Measurements from ENCODE around the gene SMC4.
"Not testable (repeated sequence)": the region's sequence is repeated elsewhere in the genome, so short reads cannot be mapped to it uniquely, and the experiment has no call there.

SMC4 gene

DNA sequence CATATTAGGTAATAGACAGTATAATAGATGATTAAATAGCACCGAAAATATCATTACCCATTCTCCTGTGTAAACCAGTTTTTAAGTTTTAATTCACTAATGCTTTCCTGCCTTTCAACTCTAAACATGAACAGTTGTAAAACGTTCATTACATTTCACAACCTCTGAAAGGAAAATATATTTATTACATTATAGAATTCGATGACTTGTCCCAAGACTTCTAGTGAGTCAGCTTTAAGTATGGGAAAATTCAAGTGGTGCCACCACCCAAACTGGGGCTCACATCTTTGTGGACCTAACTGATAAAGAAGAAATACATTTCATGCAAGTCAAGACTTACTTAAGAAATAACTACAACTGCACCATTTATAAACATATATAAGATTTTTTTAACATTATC is 48.1 kb downstream of the SMC4 start:
- DNase-seq, result no peak

- peak; percentile 60 for DNase-seq
Observed at GRCh38 chr3:160448845-160449635, 49.6 kb downstream of the SMC4 start.

- DNase-seq, result peak; percentile 94
Observed at GRCh38 chr3:160449636-160450598, 50.5 kb downstream of the SMC4 start, which contains the start of gene TRIM59. TRIM59 (minus strand) TSS chr3:160449786; CDS start chr3:160439183, 10,603 bp downstream.

- no peak for DNase-seq
Observed at GRCh38 chr3:160450846-160451245, 51.4 kb downstream of the SMC4 start.

DNA sequence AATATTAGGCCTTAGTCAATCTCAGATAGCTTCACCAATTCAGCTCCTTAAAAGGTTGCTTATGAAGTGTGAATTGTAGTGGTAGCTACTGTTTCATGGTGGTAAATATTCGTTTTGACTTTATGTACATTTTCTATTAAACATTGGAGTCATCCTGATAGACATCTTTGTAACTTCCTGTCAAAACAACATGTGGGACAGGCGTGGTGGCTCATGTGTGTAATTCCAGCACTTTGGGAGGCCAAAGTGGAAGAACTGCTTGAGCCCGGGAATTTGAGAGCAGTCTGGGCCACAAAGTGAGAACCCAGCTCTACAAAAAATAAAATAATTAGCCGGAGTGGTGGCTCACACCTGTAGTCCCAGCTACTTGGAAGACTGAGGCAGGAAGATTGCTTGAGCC is 52.2 kb downstream of the SMC4 start:
- no peak for DNase-seq

DNA sequence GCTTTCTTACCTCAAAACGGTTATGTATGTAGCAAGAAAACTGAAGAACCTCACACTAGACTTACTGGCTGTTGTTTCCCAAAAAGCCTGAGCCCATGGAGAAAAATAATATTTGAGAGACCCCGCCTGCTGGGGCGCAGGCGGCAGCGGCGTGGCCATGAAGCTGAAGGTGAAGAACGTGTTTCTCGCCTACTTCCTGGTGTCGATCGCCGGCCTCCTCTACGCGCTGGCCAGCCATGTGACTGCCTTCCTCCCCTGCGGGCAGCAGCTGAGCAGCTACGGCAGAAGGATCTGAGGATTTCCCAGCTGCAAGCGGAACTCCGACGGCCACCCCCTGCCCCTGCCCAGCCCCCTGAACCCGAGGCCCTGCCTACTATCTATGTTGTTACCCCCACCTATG is 52.8 kb downstream of the SMC4 start:
- DNase-seq, result not testable (repeated sequence)

DNA sequence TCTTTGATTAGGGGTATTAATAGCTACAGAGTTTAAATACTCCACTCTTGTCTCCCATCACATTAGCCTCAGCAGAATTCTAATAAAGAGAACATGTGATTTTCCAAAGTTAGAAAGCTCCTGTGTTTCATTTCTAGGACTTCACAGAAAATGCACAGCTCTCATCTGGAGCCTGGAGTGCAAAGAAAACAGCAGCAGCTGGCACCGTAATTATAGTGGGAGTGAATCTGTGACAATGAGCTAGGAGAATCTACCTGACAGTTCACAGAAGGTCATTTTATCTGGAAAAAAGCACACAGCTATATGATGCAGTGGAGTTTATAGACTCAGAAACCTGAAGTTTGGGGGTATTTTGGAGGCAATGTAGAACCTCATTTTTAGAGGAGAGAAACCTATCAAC is 55.5 kb downstream of the SMC4 start:
- DNase-seq, result no peak

- DNase-seq, result no peak
Observed at GRCh38 chr3:160455846-160456245, 56.4 kb downstream of the SMC4 start.

DNA sequence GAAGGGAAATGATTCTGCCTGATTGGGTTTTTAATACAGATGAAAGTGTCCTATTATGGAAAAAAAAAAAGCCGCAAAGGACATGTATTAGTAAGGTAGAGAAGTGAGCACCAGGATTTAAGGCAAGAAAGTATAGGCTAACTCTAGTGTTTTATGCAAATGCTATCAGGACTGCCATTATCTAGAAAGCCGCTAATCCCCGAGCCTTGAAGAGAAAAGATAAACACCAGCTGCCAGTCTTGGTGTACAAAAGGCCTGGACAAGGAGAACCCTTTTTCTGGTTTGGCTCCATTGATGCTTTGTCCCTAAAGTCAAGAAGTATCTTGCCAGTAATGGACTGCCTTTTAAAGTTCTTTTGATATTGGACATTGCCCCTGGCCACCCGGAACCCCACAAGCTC is 58.7 kb downstream of the SMC4 start:
- no peak for DNase-seq

GRCh38 chr3:160459450-160459970 is 60.1 kb downstream of the SMC4 start:
- no peak for DNase-seq

DNA sequence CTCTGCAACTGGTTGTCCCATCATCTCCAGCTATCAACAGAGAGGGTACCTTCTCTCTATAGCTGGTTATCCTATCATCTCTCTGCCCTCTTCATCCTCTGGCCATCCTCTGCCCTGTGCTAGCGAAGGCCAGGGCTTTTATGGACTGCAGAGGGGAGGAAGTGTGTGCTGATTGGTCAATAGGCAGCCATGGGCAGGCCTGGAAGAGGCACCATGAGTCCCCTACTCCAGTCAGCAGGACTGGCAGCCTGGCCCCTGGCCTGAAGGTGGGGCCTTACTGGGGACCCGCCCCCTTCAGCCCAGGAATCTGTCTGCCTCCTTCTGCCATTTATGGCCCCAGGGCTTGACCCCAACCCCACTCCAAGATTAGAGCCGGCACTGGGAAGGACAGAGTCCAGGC is 60.6 kb downstream of the SMC4 start:
- DNase-seq, result no peak

GRCh38 chr3:160464321-160464720 is 64.9 kb downstream of the SMC4 start:
- no peak for DNase-seq

GRCh38 chr3:160464971-160465370 is 65.5 kb downstream of the SMC4 start:
- no peak for DNase-seq

GRCh38 chr3:160470181-160470580 is 70.7 kb downstream of the SMC4 start:
- no peak for DNase-seq

DNA sequence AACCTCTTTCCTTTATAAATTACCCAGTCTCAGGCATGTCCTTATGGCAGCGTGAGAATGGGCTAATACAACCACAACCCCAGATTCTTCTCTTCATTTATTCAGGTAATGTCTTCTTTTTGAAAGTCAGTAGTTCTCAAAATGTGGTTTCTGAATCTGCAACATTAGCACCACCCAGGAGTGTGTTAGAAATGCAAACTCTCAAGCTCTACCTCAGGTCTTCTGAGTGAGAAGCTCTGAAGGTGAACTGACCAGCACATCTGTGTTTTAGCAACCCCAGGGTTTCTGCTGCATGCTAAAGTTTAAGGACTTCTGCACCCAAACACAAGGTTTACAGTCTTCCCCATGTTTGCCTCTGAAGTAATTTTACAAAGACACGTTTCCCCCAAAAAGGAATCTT is 72.4 kb downstream of the SMC4 start:
- no peak for DNase-seq

DNA sequence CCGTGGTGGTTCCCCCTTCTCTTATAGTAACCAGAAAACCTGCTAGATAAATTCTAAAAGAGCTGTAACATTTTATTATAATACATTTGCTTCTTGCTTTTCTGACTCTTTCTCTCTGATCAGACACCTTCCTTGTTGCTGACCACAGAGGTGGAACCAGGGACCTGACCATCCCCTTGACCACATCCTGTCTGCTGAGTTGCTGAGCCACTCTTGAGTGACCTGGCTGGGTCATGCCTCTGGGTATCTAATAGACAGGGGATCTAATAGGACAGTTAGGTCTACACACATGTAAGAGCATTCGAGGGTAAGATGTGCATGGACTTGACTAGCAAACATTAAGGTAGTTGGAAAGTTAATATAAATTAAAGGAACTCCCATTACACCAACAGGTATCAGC is 72.9 kb downstream of the SMC4 start:
- no peak for DNase-seq

DNA sequence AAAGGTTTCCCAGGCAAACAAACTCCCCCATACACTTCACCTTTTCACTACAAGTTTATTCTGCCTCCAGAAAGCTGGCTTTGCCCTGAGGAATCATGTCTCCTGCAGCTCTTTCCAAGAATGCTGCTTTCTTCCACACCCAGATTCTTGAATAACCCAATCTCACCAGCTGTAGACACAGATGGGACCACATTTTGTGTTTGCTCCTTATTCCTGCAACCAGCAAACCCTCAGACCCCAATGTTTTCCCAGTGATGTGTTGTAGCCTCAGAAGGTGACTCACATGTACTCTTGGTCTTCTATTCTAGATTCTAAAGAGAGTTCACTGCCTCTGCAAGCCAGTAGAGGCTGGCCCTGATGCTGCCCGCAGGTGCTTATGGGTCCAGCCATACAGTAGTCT is 73.8 kb downstream of the SMC4 start:
- DNase-seq, result no peak

GRCh38 chr3:160473978-160474377 is 74.5 kb downstream of the SMC4 start:
- no peak for DNase-seq

DNA sequence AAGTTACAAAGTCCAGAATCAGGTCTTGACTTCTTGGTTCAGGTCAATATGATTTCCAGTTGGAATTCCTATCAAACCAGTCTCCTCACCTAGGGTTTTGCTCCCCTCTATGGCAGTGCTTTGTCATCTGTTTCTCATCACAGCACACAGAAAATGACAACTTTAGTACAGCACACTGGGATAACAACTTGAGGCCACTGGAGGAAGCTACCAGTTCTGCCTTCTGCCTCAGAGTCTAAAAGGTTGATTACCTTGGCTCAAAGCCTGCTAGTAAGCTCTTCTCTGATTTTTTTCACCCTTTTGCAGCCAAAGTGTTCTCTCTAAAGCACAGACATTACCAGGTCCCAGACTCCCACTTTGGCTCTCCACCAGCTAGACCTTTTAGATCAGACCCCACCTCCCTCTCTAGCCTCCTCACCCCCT is 75.0 kb downstream of the SMC4 start:
- DNase-seq, result no peak

DNA sequence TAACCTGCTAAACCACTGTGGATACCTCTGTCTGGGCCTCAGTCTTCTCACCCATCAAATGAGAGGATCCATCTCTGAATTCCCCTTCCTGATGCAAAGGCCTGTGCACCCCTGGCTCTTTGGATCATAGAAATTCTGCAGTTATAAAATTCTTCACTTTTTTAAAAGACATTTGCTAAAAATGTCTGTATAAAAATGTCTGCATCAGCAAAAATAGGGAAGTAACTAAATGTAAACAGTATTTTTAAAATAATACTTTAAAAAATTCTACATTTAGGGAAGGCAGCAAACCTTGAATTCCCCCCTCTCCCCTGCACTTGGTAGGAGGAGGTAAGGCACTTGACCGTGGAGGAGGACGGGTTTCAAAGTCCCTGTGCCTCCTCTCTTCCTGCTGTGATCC is 75.7 kb downstream of the SMC4 start:
- no peak for DNase-seq

DNA sequence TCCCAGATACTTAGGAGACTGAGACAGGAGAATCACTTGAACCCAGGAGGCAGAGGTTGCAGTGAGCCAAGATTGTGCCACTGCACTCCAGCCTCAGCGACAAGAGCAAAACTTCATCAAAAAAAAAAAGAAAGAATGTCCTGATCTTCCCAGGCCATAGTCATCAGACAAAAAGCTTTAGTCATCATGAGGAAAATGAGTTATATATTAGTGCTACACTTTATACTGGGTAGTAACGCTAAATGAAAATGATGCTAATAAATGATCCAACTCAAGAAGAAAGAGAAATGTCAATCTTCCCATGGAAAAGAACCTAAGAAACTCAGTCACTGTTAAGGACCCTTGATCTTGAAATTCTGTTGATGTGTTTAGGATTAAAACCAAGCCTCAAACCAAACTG is 76.4 kb downstream of the SMC4 start:
- no peak for DNase-seq

DNA sequence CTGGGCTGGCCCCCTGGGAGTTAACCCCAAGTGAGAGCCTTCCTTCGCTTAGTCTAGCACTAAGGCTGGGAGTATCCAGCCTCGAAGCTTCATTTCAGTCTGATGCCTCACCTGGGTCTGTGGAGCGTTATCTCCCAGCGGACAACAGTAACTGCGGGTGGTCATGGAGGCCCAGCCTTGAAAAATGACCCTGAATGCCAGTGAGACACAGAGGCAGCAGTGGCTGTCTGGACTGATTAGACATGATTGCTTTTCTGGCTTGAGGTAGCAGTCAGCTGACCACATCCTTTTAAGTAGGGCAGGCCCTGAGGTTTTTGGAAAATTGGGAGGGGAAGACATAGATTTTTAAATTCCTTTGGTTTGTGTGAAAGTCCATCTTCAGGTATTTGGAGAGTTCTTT is 78.3 kb downstream of the SMC4 start:
- DNase-seq, result no peak

DNA sequence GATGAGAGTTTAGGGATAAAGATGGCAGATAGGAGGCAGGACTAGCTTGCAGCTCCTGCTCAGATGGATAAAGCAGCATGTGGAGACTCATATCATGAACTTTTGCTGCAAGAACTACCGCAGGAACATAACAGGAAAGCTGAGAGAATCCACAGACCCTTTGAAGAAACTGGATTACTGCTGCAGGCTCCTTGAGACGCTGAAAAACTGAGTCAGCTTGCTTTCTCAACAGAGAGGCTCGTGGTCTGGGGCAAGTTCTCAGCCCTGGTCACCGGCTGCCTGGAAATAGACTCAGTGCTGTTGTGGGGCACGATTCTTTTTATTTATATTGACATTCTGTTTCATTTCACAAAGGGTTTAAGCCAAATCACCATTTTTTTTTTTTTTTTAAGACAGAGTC is 78.9 kb downstream of the SMC4 start:
- no peak for DNase-seq

GRCh38 chr3:160479376-160479775 is 79.9 kb downstream of the SMC4 start:
- no peak for DNase-seq

Data from NCI-H2029 (cell line).